K562 (cell line): ENCODE data around the gene TMEM116. TPM values are rescaled to one million over a fixed set of nuclear protein-coding genes. Genes with fewer than 3 reads are reported as not detected.

Source experiments
- ATAC-seq: fragments of 200-7000 bp; cut with Tn5 transposase; 3 replicates; pipeline ENCODE4 v1.9.1; 2020; ENCODE audit warnings: moderate library complexity
- BruUV-seq: library from RNA; stranded (reverse); fragments of 400-500 nt; replicated peaks from 2 replicates; lab custom pipeline; 2021; lab: Mats Ljungman, UMichigan
- CTCF ChIA-PET: fragments of 300-600 bp; formaldehyde crosslinking; extraction: SDS; loops from one replicate; lab custom pipeline; 2021; ENCODE audit warnings: low intra/inter-chr PET ratio; lab: Yijun Ruan, JAX
- POLR2A ChIA-PET: fragments of 300-600, 350-650 bp; sonication (Branson Sonifier 250); formaldehyde crosslinking; extraction: SDS; loops from one replicate; lab custom pipeline; 2021; ENCODE audit warnings: antibody characterized with exemption, inconsistent platforms; lab: Yijun Ruan, JAX
- DNase-seq, 4 experiments: peaks; one replicate each; pipeline versions ENCODE4 v3.0.0 to v3.0.0-alpha.2; 2011 to 2018; ENCODE audit warnings: low spot score in 3 of 4, mixed read lengths in 3 of 4; ENCODE audit errors: extremely low read depth in 1 of 4
- FAIRE-seq: peaks from 2 replicates; lab custom pipeline; 2011; peaks lifted over from hg19 to GRCh38; lab: Jason Lieb, UNC
- H2AFZ ChIP-seq: 2 replicates; pipeline ENCODE4 v1.6.0; 2011; ENCODE audit warnings: low read depth, low read length, control low read depth, inconsistent platforms
- H3K27ac ChIP-seq: fragments of 200-600 bp; 3 replicates; pipeline ENCODE4 v1.8.0; 2011; ENCODE audit warnings: low read depth, mild to moderate bottlenecking, control low read depth, inconsistent platforms, low read length, moderate library complexity, mixed read lengths; ENCODE audit errors: extremely low read depth
- H3K27me3 ChIP-seq, 2 experiments: fragments of 300-600 bp in 1 of 2; 2 replicates in 1 of 2; 3 replicates in 1 of 2; pipeline versions ENCODE4 v1.6.0 to v1.8.0; 2011; ENCODE audit warnings: inconsistent platforms in 2 of 2, low read length in 2 of 2, mild to moderate bottlenecking in 1 of 2, mixed read lengths in 1 of 2, moderate library complexity in 1 of 2; ENCODE audit not compliant: control insufficient read depth in 2 of 2, insufficient read depth in 2 of 2
- H3K36me3 ChIP-seq: fragments of 300-600 bp; 3 replicates; pipeline ENCODE4 v1.8.0; 2011; ENCODE audit warnings: mild to moderate bottlenecking, low read length, inconsistent platforms; ENCODE audit not compliant: control insufficient read depth, insufficient read depth
- H3K4me1 ChIP-seq, 2 experiments: fragments of 200-600 bp in 1 of 2; replicated peaks in 1 of 2; 2 replicates in 1 of 2; 3 replicates in 1 of 2; pipeline versions ENCODE4 v1.5.1 to v1.8.0; 2011; ENCODE audit warnings: inconsistent platforms in 2 of 2, low read length in 2 of 2, mild to moderate bottlenecking in 1 of 2, mixed read lengths in 1 of 2, moderate library complexity in 1 of 2; ENCODE audit not compliant: control insufficient read depth in 2 of 2, insufficient read depth in 2 of 2
- H3K4me2 ChIP-seq: 2 replicates; pipeline ENCODE4 v1.6.1; 2011; ENCODE audit warnings: low read length, control low read depth, inconsistent platforms, mixed read lengths; ENCODE audit not compliant: insufficient read depth
- H3K4me3 ChIP-seq: fragments of 200-600 bp; sonication (generic), shearing (Covaris generic); 2 replicates; pipeline ENCODE4 v1.5.1; 2016; ENCODE audit warnings: control low read depth, inconsistent platforms
- H3K79me2 ChIP-seq: fragments of 200-600 bp; 3 replicates; pipeline ENCODE4 v1.8.0; 2011; ENCODE audit warnings: low read length, inconsistent platforms; ENCODE audit not compliant: control insufficient read depth, insufficient read depth
- H3K9ac ChIP-seq, 2 experiments: 2 replicates each; pipeline versions ENCODE4 v1.6.0 to v1.6.1; 2011; ENCODE audit warnings: low read depth in 2 of 2, low read length in 2 of 2, control low read depth in 1 of 2, inconsistent platforms in 1 of 2, mild to moderate bottlenecking in 1 of 2, mixed read lengths in 1 of 2; ENCODE audit not compliant: insufficient read depth in 1 of 2
- H3K9me1 ChIP-seq: one replicate; pipeline ENCODE4 v1.6.0; 2011; ENCODE audit warnings: inconsistent platforms, mild to moderate bottlenecking, low read length, moderate library complexity; ENCODE audit not compliant: control insufficient read depth, insufficient read depth
- H3K9me3 ChIP-seq: replicated peaks from 2 replicates; pipeline ENCODE4 v1.5.1; 2011; ENCODE audit warnings: low read depth, low read length, inconsistent platforms; ENCODE audit not compliant: control insufficient read depth, insufficient read depth
- H4K20me1 ChIP-seq: replicated peaks from 2 replicates; pipeline ENCODE4 v1.6.1; 2011; ENCODE audit warnings: low read length, inconsistent platforms, mixed read lengths; ENCODE audit not compliant: control insufficient read depth, insufficient read depth
- MTA2 ChIP-seq: fragments of 450-650 bp; IDR thresholded peaks from 2 replicates; pipeline ENCODE4 v1.6.1; 2016; ENCODE audit warnings: low read depth
- SETDB1 ChIP-seq: IDR thresholded peaks from one replicate; pipeline ENCODE4 v1.6.1; 2012; ENCODE audit warnings: low read length, control low read depth, inconsistent platforms
- SRSF1 ChIP-seq: fragments of 200-400 bp; formaldehyde crosslinking; IDR thresholded peaks from 2 replicates; pipeline ENCODE4 v1.6.1; 2017; ENCODE audit warnings: mild to moderate bottlenecking, low read depth, low read length, moderate library complexity
- WGBS: fragments of 100-300 bp; shearing (Covaris generic); methylation state at CpG from one replicate; pipeline ENCODE4 v1.1.6; 2016; ENCODE audit warnings: low coverage, mixed read lengths; ENCODE audit not compliant: insufficient coverage; ENCODE audit errors: missing lambda C conversion rate; 5-methylcytosine and 5-hydroxymethylcytosine counted together
- in situ Hi-C: fragments of 300-500 bp; cut with MboI; formaldehyde crosslinking; loops from 4 replicates; pipeline ENCODE4 v1.15.0; 2018; ENCODE audit warnings: inconsistent platforms, mixed read lengths
- intact Hi-C: fragments of 100-400 bp; cut with micrococcal nuclease; formaldehyde crosslinking; loops from 2 replicates; pipeline ENCODE4 v1.14.2; 2022
- polyA plus RNA-seq, 8 experiments: library from polyadenylated mRNA; depleted of rRNA in 4 of 8; stranded (reverse) in 5 of 8; unstranded in 3 of 8; fragments of >200 nt; fragmentation: Nextera tagmentation in 2 of 8; fragmentation: Illumina TruSeq in 1 of 8; extraction: Ambion mirVana in 2 of 8; extraction: Trizol in 1 of 8; gene quantifications; 2 replicates each; pipeline versions ENCODE4 v1.2.1 to v1.2.3, GENCODE V29; 2011 to 2014; ENCODE audit warnings: inconsistent platforms in 1 of 8, missing spikeins in 1 of 8
- total RNA-seq, 7 experiments: library from RNA; depleted of rRNA in 6 of 7; stranded (reverse); fragments of >200 nt in 6 of 7; fragmentation: Illumina TruSeq in 2 of 7; extraction: Trizol in 2 of 7; gene quantifications; 2 replicates each; pipeline versions ENCODE4 v1.2.1 to v1.2.3, GENCODE V29; 2011 to 2021; ENCODE audit warnings: low replicate concordance in 1 of 7

The TMEM116 gene
- total and polyA plus RNA-seq, 9 of the 15 experiments (the other 6 are each of a cell fraction or from before 2014, with no cell fraction given) = 5.2 to 78.6 (median 13.9) TPM

DNA sequence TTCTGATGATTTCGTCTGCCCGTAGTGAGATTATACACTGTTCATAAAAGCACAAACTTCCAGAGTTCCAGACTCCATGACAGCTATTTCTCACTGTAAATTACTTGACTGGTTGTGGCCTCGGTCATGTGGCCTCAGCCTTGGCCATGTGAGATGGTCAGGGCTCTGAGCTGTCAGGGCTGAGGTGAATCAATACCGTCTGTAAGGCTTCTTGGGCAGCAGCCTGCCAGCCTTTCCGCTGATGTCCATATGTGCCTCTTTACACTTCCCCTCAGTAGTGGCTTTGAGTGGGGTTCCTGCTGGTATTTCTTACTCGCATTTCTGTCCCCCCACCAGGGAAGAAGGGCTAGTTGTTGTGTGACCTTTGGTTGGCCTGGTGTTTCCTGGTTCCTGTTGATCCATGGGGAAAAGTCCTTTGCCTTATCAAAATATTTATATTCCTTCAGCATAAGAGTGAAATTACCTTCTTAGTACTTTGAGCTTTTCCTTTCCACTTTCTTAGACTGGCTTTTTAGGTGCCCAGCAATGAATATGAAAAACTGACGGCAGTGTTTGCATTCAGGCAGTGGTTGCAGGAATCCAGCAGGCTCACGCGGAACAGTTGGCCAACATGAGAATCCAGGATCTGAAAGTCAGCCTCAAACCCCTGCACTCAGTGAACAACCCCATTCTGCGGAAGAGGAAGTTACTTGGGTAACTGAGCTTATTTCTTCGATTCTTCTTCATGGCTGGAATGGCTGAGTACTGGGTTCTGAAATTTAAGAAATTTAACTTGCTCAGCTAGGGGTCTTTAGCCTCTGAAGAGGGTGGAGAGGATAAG, 124.8 kb downstream of the TMEM116 start:
- H3K9me3 ChIP-seq = no peaks in the 10 kb centered on the region
- ChIA-PET POLR2A (interaction anchor here (0.6 to 1.2 kb wide), 4 partner anchors 9 to 212 kb away, joined by 3 read pairs; partner anchors contain the start of gene MAPKAPK5), CTCF (no interaction called here)
- no peaks in the 10 kb centered on the region for H4K20me1 ChIP-seq
- H3K27ac ChIP-seq = no peak overlapping the region; the same call in 2 of the 3 replicates
- no peak overlapping the region for H3K4me2 ChIP-seq
- no peak overlapping the region for H2AFZ ChIP-seq
- no peaks in the 10 kb centered on the region for H3K79me2 ChIP-seq
- H3K9me1 ChIP-seq = peaks cover 2% of the 10 kb centered on the region
- WGBS = 94% methylated on average over 11 of the region's 11 CpGs
- no TSS peak for BruUV-seq
- FAIRE-seq (no peak), DNase-seq (no peak), ATAC-seq (no peak)
- H3K27me3 ChIP-seq = no peaks in the 10 kb centered on the region
- in situ Hi-C loops = no loop called here
- intact Hi-C loops = no loop called here
- H3K9ac ChIP-seq = no peak overlapping the region
- no peak overlapping the region for H3K4me3 ChIP-seq
- TF ChIP-seq SETDB1 (no peak), SRSF1 (no peak), MTA2 (no peak)
- H3K36me3 ChIP-seq = peaks cover 95% of the 10 kb centered on the region
- H3K4me1 ChIP-seq = no peaks in the 10 kb centered on the region
